ENCODE measurements around the gene DGCR2. TPM values are rescaled to one million over a fixed set of nuclear protein-coding genes. Genes with fewer than 3 reads are reported as not detected.
"Not testable (repeated sequence)": the region's sequence is repeated elsewhere in the genome, so short reads cannot be mapped to it uniquely, and the experiment has no call there.

Gene DGCR2
- polyA plus RNA-seq, 1 experiment, result 44.3 TPM

- DNase-seq (ENCODE audit: low read depth), result no peak
- H3K36me3 ChIP-seq (ENCODE audit: control insufficient read depth, insufficient read depth, low read length), result peaks cover 5% of the 10 kb centered on the region
- no peak overlapping the region for H3K4me3 ChIP-seq (ENCODE audit: low read depth, low read length)
- POLR2A ChIA-PET, result no interaction called here
- no peaks in the 10 kb centered on the region for H3K27me3 ChIP-seq (ENCODE audit: control insufficient read depth, insufficient read depth, low read length)
- CTCF ChIA-PET, result no interaction called here
- no peak for TF ChIP-seq CTCF (IDR thresholded peaks at IDR 0.05; ENCODE audit: insufficient read depth, low read depth, low read length)
Measured at GRCh38 chr22:19090183-19090582, 32.0 kb downstream of the DGCR2 start.

GRCh38 chr22:19088866-19089595 lies 33.2 kb downstream of the DGCR2 start:
- CTCF ChIA-PET, result no interaction called here

GRCh38 chr22:19086896-19087295 lies 35.3 kb downstream of the DGCR2 start:
- POLR2A ChIA-PET, result no interaction called here
- no peaks in the 10 kb centered on the region for H3K27me3 ChIP-seq (ENCODE audit: control insufficient read depth, insufficient read depth, low read length)
- no peak overlapping the region for H3K4me3 ChIP-seq (ENCODE audit: low read depth, low read length)
- CTCF ChIA-PET, result no interaction called here
- no peak for TF ChIP-seq CTCF (IDR thresholded peaks at IDR 0.05; ENCODE audit: insufficient read depth, low read depth, low read length)
- H3K36me3 ChIP-seq (ENCODE audit: control insufficient read depth, insufficient read depth, low read length), result peaks cover 5% of the 10 kb centered on the region
- no peak for DNase-seq (ENCODE audit: low read depth)

More at GRCh38 chr22:19088866-19089595, 33.2 kb downstream of the DGCR2 start:
- POLR2A ChIA-PET, result no interaction called here
- no peak for DNase-seq (ENCODE audit: low read depth)
- Histone ChIP-seq H3K27me3 (ENCODE audit: control insufficient read depth, insufficient read depth, low read length) (no peaks in the 10 kb centered on the region), H3K36me3 (ENCODE audit: control insufficient read depth, insufficient read depth, low read length) (peaks cover 5% of the 10 kb centered on the region), H3K4me3 (ENCODE audit: low read depth, low read length) (no peak overlapping the region)
- TF ChIP-seq CTCF (IDR thresholded peaks at IDR 0.05; ENCODE audit: insufficient read depth, low read depth, low read length), result no peak

GRCh38 chr22:19086417-19086816 lies 35.8 kb downstream of the DGCR2 start:
- ChIA-PET POLR2A (no interaction called here), CTCF (interaction anchor here (2.0 kb wide), 1 partner anchor 12 kb away, joined by 4 read pairs; no protein-coding TSS in a partner anchor)
- no peak overlapping the region for H3K4me3 ChIP-seq (ENCODE audit: low read depth, low read length)
- no peak for TF ChIP-seq CTCF (IDR thresholded peaks at IDR 0.05; ENCODE audit: insufficient read depth, low read depth, low read length)
- no peak for DNase-seq (ENCODE audit: low read depth)
- peaks cover 5% of the 10 kb centered on the region for H3K36me3 ChIP-seq (ENCODE audit: control insufficient read depth, insufficient read depth, low read length)
- H3K27me3 ChIP-seq (ENCODE audit: control insufficient read depth, insufficient read depth, low read length), result no peaks in the 10 kb centered on the region

- CTCF ChIA-PET, result interaction anchor here (0.9 to 2.0 kb wide), 2 partner anchors 12 to 13 kb away, joined by 4 to 6 read pairs; no protein-coding TSS in a partner anchor
- POLR2A ChIA-PET, result no interaction called here
- Histone ChIP-seq H3K4me3 (ENCODE audit: low read depth, low read length) (no peak overlapping the region), H3K27me3 (ENCODE audit: control insufficient read depth, insufficient read depth, low read length) (no peaks in the 10 kb centered on the region), H3K36me3 (ENCODE audit: control insufficient read depth, insufficient read depth, low read length) (peaks cover 7% of the 10 kb centered on the region)
- peak; percentile 52 for TF ChIP-seq CTCF (IDR thresholded peaks at IDR 0.05; ENCODE audit: insufficient read depth, low read depth, low read length)
- DNase-seq (ENCODE audit: low read depth), result no peak
Measured at GRCh38 chr22:19085233-19085718, 36.9 kb downstream of the DGCR2 start.

- DNase-seq (ENCODE audit: low read depth); H3K4me3 ChIP-seq (ENCODE audit: low read depth, low read length); H3K27me3 ChIP-seq (ENCODE audit: control insufficient read depth, insufficient read depth, low read length); H3K36me3 ChIP-seq (ENCODE audit: control insufficient read depth, insufficient read depth, low read length); POLR2A ChIA-PET: not testable (repeated sequence)
- CTCF ChIA-PET, result interaction anchor here (0.9 to 2.0 kb wide), 2 partner anchors 11 to 14 kb away, joined by 4 to 6 read pairs; no protein-coding TSS in a partner anchor
Measured at GRCh38 chr22:19084586-19084985, 37.6 kb downstream of the DGCR2 start.

GRCh38 chr22:19084126-19084525 lies 38.1 kb downstream of the DGCR2 start:
- H3K36me3 ChIP-seq (ENCODE audit: control insufficient read depth, insufficient read depth, low read length); DNase-seq (ENCODE audit: low read depth); CTCF ChIA-PET; POLR2A ChIA-PET; H3K4me3 ChIP-seq (ENCODE audit: low read depth, low read length); H3K27me3 ChIP-seq (ENCODE audit: control insufficient read depth, insufficient read depth, low read length): not testable (repeated sequence)
